GM12874 (cell line): ENCODE measurements around the gene PKP4.

ENCODE experiments used
- CTCF ChIP-seq: IDR thresholded peaks from 2 replicates; pipeline ENCODE4 v1.5.1; 2011; ENCODE audit warnings: low read depth, mild to moderate bottlenecking, control low read depth, low read length, moderate library complexity; ENCODE audit not compliant: insufficient read depth

Gene PKP4

GRCh38 chr2:158488442-158489216, 31.9 kb downstream of the PKP4 start:
- no peak for TF ChIP-seq CTCF

GRCh38 chr2:158489366-158490112, 32.8 kb downstream of the PKP4 start:
- no peak for TF ChIP-seq CTCF

GRCh38 chr2:158491072-158491471, 34.3 kb downstream of the PKP4 start:
- TF ChIP-seq CTCF = no peak

GRCh38 chr2:158493458-158493857, 36.7 kb downstream of the PKP4 start:
- no peak for TF ChIP-seq CTCF

- TF ChIP-seq CTCF = no peak
These were observed 38.4 kb downstream of the PKP4 start for GRCh38 chr2:158495175-158495574.

GRCh38 chr2:158496986-158497385, 40.2 kb downstream of the PKP4 start:
- TF ChIP-seq CTCF = no peak

- TF ChIP-seq CTCF = no peak
These were observed 40.7 kb downstream of the PKP4 start for GRCh38 chr2:158497486-158497885.
